ENCODE data around the gene NCKAP5.

DNA sequence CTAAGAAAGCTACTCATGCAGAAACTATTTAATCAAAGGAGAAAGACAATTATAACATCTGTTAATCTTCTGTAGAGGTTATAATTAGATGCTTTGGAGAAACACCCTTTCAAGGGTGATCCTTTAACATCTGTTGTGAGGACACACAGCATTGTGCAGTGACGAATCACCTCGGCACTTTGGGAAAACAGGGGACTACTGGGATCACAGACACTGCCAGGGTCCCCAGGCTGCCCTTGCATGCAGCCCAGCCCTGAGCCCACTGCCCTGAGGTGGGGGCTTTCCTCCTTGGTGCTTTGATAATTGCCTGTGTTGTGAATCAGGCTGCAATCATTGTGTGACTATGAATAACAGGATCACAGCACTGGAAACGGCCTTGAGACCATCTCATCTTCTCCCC is 10.6 kb downstream of the NCKAP5 start:
- TF ChIP-seq CTCF (IDR thresholded peaks at IDR 0.05; ENCODE audit: poor library complexity), result no peak
- no peak for TF ChIP-seq EZH2 (IDR thresholded peaks at IDR 0.05; ENCODE audit: borderline replicate concordance)
